Germinal center (tissue), 1 donor: ENCODE results near the gene TRMT112.

Experiments
- DNase-seq: peaks from one replicate; pipeline ENCODE4 v3.0.0; 2012; ENCODE audit warnings: mixed read lengths, low spot score

TRMT112 gene

GRCh38 chr11:64291752-64292459 lies 25.5 kb downstream of the TRMT112 start:
- no peak for DNase-seq

- DNase-seq, result no peak
Observed at GRCh38 chr11:64291262-64291751, 26.1 kb downstream of the TRMT112 start, which contains the start of gene KCNK4. TSS of gene KCNK4 (plus strand) at chr11:64291302. CDS start at chr11:64293019, 1,717 bp downstream.

GRCh38 chr11:64290352-64291261 lies 26.8 kb downstream of the TRMT112 start:
- no peak for DNase-seq

DNA sequence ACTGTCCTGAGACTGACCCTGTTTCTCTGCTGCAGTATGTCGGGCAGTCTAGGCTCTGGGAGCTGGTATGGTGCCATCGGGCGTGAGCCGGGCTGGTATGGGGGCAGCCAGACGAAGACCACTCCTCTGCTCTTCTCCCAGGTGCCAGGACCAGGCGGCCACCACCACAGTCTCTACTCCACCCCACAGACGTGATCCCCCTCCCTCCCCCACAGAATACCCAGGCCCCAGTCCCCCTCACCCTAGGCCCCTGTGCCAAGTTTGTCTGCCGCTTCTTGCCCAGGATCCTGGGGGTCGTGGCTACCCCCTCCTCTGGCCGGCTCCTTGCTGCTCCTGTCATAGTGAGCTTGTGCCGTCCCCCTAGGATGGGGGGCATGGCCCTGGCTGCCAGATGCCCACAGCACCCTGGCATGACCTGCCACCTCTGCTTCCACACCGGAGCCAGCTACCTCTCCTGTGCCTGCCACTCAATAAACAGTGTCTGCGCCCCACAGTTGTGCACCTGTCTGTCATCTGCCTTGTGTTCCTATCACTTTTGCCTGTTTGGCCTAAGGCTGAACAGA lies 28.3 kb downstream of the TRMT112 start:
- no peak for DNase-seq

DNA sequence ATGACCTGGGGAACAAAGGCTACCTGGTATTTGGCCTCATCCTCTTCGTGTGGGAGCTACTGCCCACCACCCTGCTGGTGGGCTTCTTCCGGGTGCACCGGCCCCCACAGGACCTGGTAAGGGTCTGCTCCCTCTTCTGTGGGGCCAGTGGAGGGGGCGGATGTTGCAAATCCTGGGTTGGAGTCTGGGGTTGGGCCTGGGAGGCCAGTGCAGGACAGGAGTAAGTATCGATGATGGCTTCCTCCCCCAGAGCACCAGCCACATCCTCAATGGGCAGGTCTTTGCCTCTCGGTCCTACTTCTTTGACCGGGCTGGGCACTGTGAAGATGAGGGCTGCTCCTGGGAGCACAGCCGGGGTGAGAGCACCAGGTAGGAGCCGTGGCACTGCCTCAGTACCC lies 29.0 kb downstream of the TRMT112 start:
- DNase-seq, result no peak

DNA sequence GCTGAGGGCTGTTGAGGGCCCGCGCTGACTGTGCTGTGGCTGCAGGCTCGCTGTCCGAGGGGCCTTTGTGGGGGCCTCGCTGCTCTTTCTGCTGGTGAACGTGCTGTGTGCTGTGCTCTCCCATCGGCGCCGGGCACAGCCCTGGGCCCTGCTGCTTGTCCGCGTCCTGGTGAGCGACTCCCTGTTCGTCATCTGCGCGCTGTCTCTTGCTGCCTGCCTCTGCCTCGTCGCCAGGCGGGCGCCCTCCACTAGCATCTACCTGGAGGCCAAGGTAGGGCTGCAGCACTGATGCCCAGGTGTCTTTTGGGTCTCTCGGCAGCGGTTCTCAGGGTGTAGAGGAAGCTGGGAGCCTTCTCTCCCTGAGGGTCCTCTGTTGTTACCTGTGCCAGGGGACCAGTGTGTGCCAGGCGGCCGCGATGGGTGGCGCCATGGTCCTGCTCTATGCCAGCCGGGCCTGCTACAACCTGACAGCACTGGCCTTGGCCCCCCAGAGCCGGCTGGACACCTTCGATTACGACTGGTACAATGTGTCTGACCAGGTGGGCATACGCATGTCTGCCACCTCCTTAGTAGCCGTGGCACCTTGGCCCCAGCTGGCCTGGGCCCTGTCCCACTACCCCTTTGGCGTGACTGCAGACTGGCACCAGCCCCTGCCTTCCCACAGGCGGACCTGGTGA lies 29.5 kb downstream of the TRMT112 start:
- DNase-seq, result no peak

GRCh38 chr11:64286801-64287159 lies 30.6 kb downstream of the TRMT112 start:
- no peak for DNase-seq

DNA sequence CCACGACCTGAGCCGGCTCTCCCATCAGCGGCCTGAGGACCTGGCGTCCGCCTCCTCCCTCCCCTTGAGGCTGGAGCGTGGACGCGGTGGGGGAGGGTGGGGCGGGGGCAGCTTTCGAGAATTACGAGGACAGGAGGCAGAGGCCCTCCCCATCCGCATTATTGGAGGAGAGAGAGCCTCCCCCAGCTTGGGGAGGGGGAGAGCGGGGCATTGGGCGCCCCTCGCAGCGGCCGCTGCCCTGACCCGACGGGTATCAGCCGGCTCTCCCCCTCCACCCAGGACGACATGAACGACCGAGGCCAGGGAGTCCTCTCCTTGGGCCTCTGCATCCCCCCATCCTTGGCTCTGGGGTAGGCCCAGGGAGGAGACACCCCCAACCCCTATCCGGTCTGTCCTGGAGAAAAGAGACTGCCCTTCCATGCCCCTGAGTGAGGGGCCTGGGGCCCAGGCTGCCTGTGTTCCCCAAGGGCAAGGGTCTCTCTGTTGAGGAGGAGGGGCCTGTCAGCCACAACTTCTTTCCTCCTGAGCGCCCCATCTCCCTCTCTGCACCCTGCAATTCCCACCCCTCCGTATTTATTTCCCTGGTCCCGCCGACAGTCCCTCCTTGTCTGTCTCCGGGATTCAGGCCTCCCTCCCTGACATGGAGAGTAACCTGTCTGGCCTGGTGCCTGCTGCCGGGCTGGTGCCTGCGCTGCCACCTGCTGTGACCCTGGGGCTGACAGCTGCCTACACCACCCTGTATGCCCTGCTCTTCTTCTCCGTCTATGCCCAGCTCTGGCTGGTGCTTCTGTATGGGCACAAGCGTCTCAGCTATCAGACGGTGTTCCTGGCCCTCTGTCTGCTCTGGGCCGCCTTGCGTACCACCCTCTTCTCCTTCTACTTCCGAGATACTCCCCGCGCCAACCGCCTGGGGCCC lies 31.2 kb downstream of the TRMT112 start:
- DNase-seq, result peak; percentile 45

DNA sequence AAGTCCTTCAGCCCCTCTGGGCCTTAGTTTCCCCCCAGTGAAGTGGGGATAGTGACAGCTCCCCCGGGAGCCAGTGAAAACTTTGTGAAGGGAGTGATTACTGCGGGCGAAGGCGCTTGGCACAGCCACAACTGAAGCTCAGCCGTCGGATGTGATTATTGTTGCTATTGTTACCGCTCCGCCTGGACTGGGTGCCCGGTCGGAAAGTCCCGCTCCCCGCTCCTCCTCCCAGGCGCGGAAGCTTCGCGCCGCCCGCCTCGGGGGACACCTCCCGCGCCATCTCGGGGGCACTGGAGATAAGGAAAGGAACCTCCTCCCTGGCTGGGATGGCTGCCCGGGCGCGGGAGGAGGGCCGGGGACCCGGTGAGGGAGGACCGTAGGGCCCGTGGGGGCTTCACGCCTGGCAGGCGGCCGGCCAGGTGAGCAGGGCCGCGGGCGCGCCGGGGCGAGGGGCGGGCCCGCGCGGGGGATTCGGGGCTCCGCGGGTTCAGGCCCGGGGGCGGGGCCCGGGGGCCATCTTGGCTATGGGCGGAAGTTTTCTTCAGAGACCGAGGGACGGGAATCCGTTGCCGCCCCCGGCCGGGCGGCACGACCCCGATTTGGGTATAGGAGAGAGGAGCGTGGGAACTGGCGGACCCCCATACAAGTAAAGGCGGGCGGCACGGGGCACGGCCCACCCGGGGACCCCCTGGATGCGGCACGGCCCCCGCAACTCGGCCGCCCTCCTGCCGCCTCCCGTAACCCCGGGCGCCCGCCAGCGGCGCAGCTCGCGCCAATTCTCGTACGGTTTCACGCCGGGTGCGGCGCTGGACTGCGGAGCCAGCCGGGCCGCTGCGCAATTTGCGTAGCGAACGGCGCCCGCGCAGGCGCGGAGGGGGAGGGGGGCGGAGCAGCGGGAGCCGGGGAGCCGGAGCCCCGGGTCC lies 32.1 kb downstream of the TRMT112 start, which contains the start of gene GPR137:
Gene GPR137 (plus strand): TSS at position 887 of the 923 bp plus-strand sequence. CDS start 677 bp downstream, outside the sequence.
- DNase-seq, result peak; percentile 94

DNA sequence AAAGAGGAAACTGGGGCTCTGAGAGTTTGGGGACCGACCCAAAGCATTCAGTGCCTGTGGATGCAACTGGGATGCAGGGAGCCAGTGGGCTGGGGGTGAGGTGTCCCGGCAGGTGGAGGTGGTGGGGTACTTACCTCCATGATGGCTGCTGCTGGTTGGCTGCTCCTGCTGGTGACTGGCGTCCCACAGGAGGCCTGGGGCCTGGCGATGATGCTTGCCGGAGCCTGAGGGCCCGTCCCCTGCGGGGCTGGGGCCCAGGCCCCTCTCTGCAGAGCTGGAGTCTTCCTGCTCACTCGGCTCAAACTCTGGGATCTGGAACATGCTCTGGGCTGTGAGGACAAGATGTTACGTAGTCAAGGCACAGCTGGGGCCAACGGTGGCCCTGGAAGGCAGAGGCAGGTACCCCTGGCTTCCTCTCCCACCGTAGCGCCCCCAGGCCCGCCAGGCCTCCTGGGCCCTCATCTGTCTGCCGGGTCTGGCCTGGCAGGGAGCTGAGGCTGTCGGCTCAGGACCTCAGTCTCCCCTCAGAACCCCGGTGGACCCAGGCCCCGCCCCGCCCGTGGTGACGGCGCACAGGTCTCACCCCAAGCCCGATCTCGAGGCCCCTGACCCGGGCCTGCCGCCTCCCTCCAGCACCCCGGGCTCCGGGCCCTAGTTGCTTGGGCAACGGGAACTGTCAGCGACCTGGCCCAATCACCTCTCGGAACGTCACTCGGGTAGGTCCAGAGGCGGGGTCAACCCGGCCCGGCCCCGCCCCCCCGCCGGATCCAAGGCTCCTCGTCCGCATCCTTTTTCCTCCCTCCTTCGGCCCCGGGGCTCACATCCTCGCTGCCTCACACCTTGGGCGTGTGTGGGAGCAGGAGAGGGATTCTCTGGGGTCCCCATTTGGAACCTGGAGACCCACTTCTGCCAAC lies 33.1 kb downstream of the TRMT112 start, which contains the start of gene BAD:
Gene BAD (minus strand): TSS at position 618 of the 914 bp plus-strand sequence. CDS start 297 bp downstream, at position 321.
- peak; percentile 98 for DNase-seq

DNA sequence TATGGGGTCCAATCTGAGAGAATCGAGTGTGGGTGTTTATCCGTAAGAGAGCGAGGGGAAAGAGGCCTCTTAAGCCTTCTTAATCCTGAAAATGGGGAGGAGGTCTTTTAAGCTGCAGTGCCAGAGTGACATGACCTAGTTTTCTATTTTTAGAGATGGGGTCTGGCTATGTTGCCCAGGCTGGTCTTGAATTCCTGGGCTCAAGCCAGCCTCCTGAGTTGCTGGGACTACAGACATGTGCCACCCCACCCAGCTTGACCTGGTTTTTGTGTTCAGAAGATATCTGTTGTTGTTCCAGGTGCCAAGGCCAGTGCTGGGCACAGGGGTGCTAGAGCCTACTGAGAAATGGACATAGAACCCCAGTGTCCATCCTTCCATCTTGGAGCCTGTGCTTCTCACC lies 34.3 kb downstream of the TRMT112 start:
- no peak for DNase-seq

DNA sequence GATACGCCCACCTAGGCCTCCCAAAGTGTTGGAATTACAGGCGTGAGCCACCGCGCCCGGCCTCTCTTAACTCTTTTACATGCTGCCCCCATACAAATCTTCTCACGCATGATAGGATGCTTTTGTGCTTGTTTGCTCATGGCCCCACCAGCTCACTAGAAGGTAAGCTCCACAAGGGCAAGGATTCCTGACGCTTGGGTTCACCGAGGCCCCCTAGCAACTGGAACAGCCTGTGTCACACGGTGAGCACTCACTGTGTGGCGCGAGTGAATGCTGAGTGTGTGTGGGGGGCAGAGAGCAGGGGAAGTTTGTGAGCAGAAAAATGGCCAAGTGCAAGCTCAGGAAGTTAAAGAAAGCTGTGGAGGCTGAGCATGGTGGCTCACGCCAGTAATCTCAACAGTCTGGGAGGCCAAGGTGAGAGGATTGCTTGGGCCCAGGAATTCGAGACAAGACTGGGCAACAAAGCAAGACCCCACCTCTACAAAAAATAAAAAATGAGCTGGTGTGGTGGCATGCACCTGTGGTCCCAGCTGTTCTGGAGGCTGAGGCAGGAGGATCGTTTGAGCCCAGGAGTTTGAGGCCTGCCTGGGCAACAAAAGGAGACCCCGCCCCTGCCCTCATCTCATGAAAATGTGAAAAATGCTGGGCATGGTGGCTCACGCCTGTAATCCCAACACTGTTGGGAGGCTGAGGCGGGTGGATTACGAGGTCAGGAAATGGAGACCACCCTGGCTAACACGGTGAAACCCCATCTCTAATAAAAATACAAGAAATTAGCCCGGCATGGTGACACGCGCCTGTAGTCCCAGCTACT lies 35.2 kb downstream of the TRMT112 start:
- DNase-seq, result no peak

- DNase-seq, result no peak
Observed at GRCh38 chr11:64278576-64279190, 38.7 kb downstream of the TRMT112 start.

- DNase-seq, result no peak
Observed at GRCh38 chr11:64276653-64277431, 40.5 kb downstream of the TRMT112 start.

- DNase-seq, result no peak
Observed at GRCh38 chr11:64275841-64276240, 41.5 kb downstream of the TRMT112 start.

- DNase-seq, result no peak
Observed at GRCh38 chr11:64275031-64275800, 42.1 kb downstream of the TRMT112 start.
